ENCODE measurements around the gene IGF2BP2.

Gene IGF2BP2

DNA sequence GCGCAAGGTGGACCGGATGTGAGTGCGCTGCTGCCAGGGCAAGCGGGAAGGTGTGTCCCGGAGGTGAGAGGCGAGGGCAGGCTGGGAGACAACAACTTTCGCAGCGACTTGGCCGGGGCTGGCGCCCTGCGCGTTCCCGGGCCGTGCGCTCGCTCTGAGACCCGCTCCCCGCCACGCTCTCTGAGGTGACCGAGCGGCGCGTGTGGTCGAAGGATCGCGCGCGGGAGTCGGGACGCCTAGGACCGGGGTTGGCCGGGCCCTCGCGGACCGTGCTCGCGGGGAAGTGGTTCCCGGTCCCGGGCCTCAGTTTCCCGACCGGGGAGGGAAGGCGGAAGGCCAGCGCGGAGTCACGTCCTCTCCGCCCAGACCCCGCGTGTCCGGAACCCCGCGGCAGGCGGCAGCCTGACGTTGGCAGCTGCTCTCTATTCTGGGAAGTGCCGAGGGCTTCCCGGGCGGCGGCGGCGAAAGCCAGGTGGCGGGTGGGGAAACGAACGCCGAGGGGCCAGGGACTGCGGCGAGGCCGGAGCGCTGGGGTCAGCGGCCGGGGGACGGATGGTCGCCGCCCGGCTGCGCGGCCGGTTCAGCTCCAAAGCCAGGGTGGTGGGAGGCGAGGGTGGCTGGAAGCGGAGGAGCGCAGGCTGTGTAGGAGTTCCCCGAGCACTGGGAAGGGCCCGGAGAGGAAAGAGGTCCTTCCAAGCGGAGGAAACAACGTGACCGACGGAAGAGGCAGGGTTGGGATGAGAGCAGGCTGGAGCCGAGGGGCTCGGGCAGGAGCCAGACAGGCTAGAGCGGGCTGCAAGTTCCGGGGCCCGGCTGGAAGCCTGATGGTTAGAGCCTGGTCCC lies 1.0 kb upstream of the IGF2BP2 start:
- 0 out of 2 replicates have a peak, but pooled peaks have one; percentile 14 for TF ChIP-seq NFIC (IDR thresholded peaks at IDR 0.05)
- TF ChIP-seq FOXM1 (IDR thresholded peaks at IDR 0.05; ENCODE audit: borderline replicate concordance, low read depth) = no peak
- TF ChIP-seq TEAD4 (IDR thresholded peaks at IDR 0.05) = no peak
- no peak for TF ChIP-seq YY1 (IDR thresholded peaks at IDR 0.05; ENCODE audit: low read depth)
- no peak for TF ChIP-seq CEBPB (IDR thresholded peaks at IDR 0.05)
- 0 out of 2 replicates have a peak, but pooled peaks have one; percentile 8 for TF ChIP-seq TCF12 (IDR thresholded peaks at IDR 0.05; ENCODE audit: low read depth)
- TF ChIP-seq, protein P1, sequence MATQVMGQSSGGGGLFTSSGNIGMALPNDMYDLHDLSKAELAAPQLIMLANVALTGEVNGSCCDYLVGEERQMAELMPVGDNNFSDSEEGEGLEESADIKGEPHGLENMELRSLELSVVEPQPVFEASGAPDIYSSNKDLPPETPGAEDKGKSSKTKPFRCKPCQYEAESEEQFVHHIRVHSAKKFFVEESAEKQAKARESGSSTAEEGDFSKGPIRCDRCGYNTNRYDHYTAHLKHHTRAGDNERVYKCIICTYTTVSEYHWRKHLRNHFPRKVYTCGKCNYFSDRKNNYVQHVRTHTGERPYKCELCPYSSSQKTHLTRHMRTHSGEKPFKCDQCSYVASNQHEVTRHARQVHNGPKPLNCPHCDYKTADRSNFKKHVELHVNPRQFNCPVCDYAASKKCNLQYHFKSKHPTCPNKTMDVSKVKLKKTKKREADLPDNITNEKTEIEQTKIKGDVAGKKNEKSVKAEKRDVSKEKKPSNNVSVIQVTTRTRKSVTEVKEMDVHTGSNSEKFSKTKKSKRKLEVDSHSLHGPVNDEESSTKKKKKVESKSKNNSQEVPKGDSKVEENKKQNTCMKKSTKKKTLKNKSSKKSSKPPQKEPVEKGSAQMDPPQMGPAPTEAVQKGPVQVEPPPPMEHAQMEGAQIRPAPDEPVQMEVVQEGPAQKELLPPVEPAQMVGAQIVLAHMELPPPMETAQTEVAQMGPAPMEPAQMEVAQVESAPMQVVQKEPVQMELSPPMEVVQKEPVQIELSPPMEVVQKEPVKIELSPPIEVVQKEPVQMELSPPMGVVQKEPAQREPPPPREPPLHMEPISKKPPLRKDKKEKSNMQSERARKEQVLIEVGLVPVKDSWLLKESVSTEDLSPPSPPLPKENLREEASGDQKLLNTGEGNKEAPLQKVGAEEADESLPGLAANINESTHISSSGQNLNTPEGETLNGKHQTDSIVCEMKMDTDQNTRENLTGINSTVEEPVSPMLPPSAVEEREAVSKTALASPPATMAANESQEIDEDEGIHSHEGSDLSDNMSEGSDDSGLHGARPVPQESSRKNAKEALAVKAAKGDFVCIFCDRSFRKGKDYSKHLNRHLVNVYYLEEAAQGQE (IDR thresholded peaks at IDR 0.05; ENCODE audit: low read depth) = no peak
- no peak; the same call in 1 of the 2 replicates for TF ChIP-seq RAD21 (IDR thresholded peaks at IDR 0.05; ENCODE audit: low read depth)
- peak; percentile 44; the same call in 1 of the 2 replicates for TF ChIP-seq TAF1 (IDR thresholded peaks at IDR 0.05; ENCODE audit: low read depth)
- peak; percentile 82 for TF ChIP-seq MAX (IDR thresholded peaks at IDR 0.05)
- TF ChIP-seq EGR1 (IDR thresholded peaks at IDR 0.05) = no peak
- TF ChIP-seq USF1 (IDR thresholded peaks at IDR 0.05) = peak; percentile 1; the same call in 1 of the 2 replicates
- peak; percentile 91 for TF ChIP-seq ZBTB7A (IDR thresholded peaks at IDR 0.05; ENCODE audit: low read depth)
- TF ChIP-seq EP300 (IDR thresholded peaks at IDR 0.05; ENCODE audit: borderline replicate concordance) = peak; percentile 19
- TF ChIP-seq CREB1 (IDR thresholded peaks at IDR 0.05; ENCODE audit: low read depth) = no peak

GRCh38 chr3:185824051-185825005 lies 514 bp downstream of the IGF2BP2 start:
- TF ChIP-seq NFIC (IDR thresholded peaks at IDR 0.05) (0 out of 2 replicates have a peak, but pooled peaks have one; percentile 5), TAF1 (IDR thresholded peaks at IDR 0.05; ENCODE audit: low read depth) (peak; percentile 47), CEBPB (IDR thresholded peaks at IDR 0.05) (no peak), USF1 (IDR thresholded peaks at IDR 0.05) (no peak), CREB1 (IDR thresholded peaks at IDR 0.05; ENCODE audit: low read depth) (no peak), EP300 (IDR thresholded peaks at IDR 0.05; ENCODE audit: borderline replicate concordance) (no peak), MAX (IDR thresholded peaks at IDR 0.05) (peak; percentile 36), YY1 (IDR thresholded peaks at IDR 0.05; ENCODE audit: low read depth) (0 out of 2 replicates have a peak, but pooled peaks have one; percentile 7), TEAD4 (IDR thresholded peaks at IDR 0.05) (no peak), RAD21 (IDR thresholded peaks at IDR 0.05; ENCODE audit: low read depth) (no peak), ZBTB7A (IDR thresholded peaks at IDR 0.05; ENCODE audit: low read depth) (peak; percentile 94), FOXM1 (IDR thresholded peaks at IDR 0.05; ENCODE audit: borderline replicate concordance, low read depth) (no peak), EGR1 (IDR thresholded peaks at IDR 0.05) (no peak; the same call in 1 of the 2 replicates), TCF12 (IDR thresholded peaks at IDR 0.05; ENCODE audit: low read depth) (no peak; the same call in 1 of the 2 replicates)
- TF ChIP-seq, protein P1 (IDR thresholded peaks at IDR 0.05; ENCODE audit: low read depth) = no peak

GRCh38 chr3:185823078-185824044 lies 1.5 kb downstream of the IGF2BP2 start:
- TF ChIP-seq EGR1 (IDR thresholded peaks at IDR 0.05) = 0 out of 2 replicates have a peak, but pooled peaks have one; percentile 18
- TF ChIP-seq ZBTB7A (IDR thresholded peaks at IDR 0.05; ENCODE audit: low read depth) = peak; percentile 99
- TF ChIP-seq CREB1 (IDR thresholded peaks at IDR 0.05; ENCODE audit: low read depth) = no peak
- peak; percentile 4; the same call in 1 of the 2 replicates for TF ChIP-seq TCF12 (IDR thresholded peaks at IDR 0.05; ENCODE audit: low read depth)
- TF ChIP-seq USF1 (IDR thresholded peaks at IDR 0.05) = no peak
- TF ChIP-seq MAX (IDR thresholded peaks at IDR 0.05) = peak; percentile 9

All from Ishikawa (cell line).